Upper lobe of right lung (tissue), 1 donor: Measurements from ENCODE around the gene PFKFB4. TPM values are rescaled to one million over a fixed set of nuclear protein-coding genes. Genes with fewer than 3 reads are reported as not detected.
A peak's percentile ranks its signal among the peaks of the same experiment; 100 is the strongest.

ENCODE experiments used
- ATAC-seq: fragments of 200-7000 bp; cut with Tn5 transposase; one replicate; pipeline ENCODE4 v1.9.1; 2020; ENCODE audit warnings: mild to moderate bottlenecking, moderate library complexity
- DNase-seq: peaks from one replicate; pipeline ENCODE4 v3.0.0-alpha.2; 2020
- H3K27ac ChIP-seq: fragments of 200-600 bp; one replicate; pipeline ENCODE4 v1.8.0; 2022
- H3K27me3 ChIP-seq: fragments of 200-600 bp; one replicate; pipeline ENCODE4 v1.8.0; 2022; ENCODE audit warnings: mild to moderate bottlenecking
- H3K36me3 ChIP-seq: fragments of 200-600 bp; one replicate; pipeline ENCODE4 v1.8.0; 2022
- H3K4me1 ChIP-seq: fragments of 200-600 bp; one replicate; pipeline ENCODE4 v1.8.0; 2022
- H3K4me3 ChIP-seq: fragments of 200-600 bp; one replicate; pipeline ENCODE4 v1.8.0; 2022; ENCODE audit warnings: mild to moderate bottlenecking
- H3K9me3 ChIP-seq: fragments of 200-600 bp; one replicate; pipeline ENCODE4 v1.8.0; 2022
- intact Hi-C: fragments of 100-400 bp; cut with DNase I; formaldehyde crosslinking; loops from one replicate; pipeline ENCODE4 v1.11.0; 2022
- long read RNA-seq: library from polyadenylated mRNA; unstranded; transcript quantifications from one replicate; pipeline ENCODE4 v2.0.0, GENCODE V29; 2021
- total RNA-seq: library from RNA; stranded (reverse); fragmentation: NEBNext Ultra II Directional; extraction: Animal tissue kit (Norgen Biotek cat#: 25700); gene quantifications from one replicate; pipeline ENCODE4 v1.2.1, GENCODE V29; 2021
- TF ChIP-seq, protein P1 (sequence below): fragments of 200-600 bp; IDR thresholded peaks from one replicate; pipeline ENCODE4 v1.8.0; 2022; ENCODE audit warnings: antibody characterized with exemption
- donor health status: DM: no; HTN: yes; CAD: no; lungs with severe emphysema.

PFKFB4 gene
- total RNA-seq: 11.0 TPM
- long read RNA-seq, transcript PFKFB4-201 (14 exons, 3,586 nt): major isoform, 6 of 11 reads
- long read RNA-seq, partial matches to known transcripts: 1 of 11 reads
- long read RNA-seq, other reads (novel, unspliced or antisense): 3 of 11 reads

DNA sequence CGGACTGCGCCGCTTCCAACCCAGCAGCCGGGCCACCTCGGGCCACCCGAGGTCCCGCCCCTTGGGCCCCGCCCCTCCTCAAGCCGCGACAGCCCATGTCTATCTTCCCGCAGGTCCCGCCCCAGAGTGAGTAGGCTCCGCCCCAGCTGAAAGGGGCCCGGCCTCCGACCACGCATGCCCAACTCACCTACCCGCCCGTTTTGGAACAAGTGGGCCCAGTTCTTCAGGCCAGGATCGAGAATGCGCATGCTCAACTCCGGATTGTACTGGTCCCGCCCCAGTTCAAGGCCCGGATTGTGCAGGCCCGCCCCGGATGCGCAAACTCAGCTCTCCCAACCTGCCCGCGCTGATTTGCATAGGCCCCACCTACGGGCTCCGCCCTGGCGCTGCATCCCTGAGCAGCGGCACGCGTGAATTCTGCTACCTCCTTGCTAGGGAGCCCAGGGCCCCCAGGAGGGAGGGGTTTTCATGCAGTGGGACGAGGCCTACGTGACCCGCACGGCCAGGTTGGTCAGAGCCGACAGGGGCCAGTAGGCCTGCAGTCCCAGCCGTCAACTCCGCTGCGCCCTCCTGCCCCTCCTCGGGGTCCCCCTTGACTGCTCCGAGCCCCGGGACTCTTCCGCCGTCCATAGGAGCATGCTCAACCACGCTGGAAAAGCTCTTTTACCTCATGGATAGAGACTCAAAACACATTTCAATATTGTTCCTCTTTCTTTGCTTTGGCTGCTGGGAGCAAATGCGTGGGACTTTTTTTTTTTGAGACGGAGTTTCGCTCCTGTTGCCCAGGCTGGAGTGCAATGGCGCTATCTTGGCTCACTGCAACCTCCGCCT, at the start of gene PFKFB4:
Gene PFKFB4 (minus strand): TSS at position 8 of the 831 bp plus-strand sequence. CDS start 26 bp downstream, outside the sequence.
- Histone ChIP-seq H3K36me3 (no peaks in the 10 kb centered on the region), H3K4me3 (peak within 1 kb of the TSS; percentile 68), H3K27ac (peak within 1 kb of the TSS; percentile 76), H3K4me1 (peaks cover 27% of the 10 kb centered on the region), H3K9me3 (no peaks in the 10 kb centered on the region), H3K27me3 (no peaks in the 10 kb centered on the region)
- DNase-seq (peak; percentile 100), ATAC-seq (peak; percentile 89)
- intact Hi-C loops: no loop called here
- TF ChIP-seq, protein P1, sequence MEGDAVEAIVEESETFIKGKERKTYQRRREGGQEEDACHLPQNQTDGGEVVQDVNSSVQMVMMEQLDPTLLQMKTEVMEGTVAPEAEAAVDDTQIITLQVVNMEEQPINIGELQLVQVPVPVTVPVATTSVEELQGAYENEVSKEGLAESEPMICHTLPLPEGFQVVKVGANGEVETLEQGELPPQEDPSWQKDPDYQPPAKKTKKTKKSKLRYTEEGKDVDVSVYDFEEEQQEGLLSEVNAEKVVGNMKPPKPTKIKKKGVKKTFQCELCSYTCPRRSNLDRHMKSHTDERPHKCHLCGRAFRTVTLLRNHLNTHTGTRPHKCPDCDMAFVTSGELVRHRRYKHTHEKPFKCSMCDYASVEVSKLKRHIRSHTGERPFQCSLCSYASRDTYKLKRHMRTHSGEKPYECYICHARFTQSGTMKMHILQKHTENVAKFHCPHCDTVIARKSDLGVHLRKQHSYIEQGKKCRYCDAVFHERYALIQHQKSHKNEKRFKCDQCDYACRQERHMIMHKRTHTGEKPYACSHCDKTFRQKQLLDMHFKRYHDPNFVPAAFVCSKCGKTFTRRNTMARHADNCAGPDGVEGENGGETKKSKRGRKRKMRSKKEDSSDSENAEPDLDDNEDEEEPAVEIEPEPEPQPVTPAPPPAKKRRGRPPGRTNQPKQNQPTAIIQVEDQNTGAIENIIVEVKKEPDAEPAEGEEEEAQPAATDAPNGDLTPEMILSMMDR: peak; percentile 17

DNA sequence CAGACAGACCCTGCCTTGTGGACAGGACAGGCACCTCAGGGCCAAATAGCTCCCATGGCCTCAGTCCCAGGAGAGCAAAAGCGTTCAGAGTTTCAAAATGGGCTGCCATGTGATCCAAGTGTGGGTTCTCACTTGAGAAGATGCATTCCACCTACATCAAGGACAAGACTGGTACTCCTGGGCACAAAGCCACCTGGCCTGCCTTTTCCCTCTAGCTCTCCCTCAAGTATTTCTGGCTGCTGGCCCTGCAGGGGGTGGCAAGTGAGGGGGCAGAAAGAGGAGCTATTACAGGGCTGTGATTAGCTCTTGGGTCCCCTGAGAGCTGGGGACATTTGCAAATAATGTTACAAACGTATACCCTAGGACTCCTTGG, 45.0 kb upstream of the PFKFB4 start:
- intact Hi-C loops: no loop called here
- TF ChIP-seq, protein P1: no peak
- Histone ChIP-seq H3K9me3 (no peaks in the 10 kb centered on the region), H3K27ac (no peak overlapping the region), H3K36me3 (peaks cover 86% of the 10 kb centered on the region), H3K4me1 (no peaks in the 10 kb centered on the region), H3K27me3 (no peaks in the 10 kb centered on the region), H3K4me3 (no peak overlapping the region)
- ATAC-seq (no peak), DNase-seq (no peak)

DNA sequence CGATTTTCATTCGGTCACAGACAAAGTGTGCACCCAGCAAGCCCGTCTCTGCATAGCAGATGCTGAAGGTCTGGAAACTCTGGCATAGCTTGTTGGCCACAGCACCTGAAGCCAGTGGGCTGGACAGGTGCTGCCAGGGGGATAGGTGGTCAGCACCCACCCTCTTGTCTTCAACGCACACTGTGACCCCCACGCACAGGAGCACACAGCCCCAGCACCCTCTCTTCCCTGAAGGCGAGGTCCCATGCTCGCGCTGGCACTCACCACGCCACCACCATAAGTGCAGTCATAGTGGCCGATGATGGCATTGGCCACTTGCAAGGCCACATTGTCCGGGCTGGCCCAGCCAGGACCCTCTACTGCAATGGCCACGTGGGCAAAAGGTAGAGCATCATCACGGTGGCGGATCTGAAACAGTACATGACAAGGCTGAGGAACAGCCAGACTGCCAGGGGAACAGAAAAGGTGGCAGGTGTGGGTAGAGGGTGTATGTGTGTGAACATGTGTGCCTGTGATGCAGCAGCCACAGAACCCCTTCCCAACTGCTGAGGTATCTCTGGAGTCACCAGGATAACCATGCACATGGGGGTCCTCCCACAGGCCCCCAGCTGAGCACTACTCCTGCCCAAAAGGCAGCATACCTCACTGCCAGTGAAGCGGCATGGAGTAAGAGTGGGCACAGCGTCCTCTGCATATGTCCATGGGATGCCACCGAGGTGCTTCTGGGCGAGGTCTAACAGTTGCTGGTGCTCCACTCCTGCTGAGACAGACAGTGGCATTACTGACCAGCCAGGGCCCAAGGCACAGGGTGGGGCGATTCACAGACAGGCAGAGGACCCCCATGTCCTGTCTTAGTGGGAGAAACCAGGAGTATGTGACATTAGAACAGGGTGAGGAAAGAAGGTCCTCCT, 44.4 kb upstream of the PFKFB4 start:
- peaks cover 79% of the 10 kb centered on the region for H3K36me3 ChIP-seq
- intact Hi-C loops: no loop called here
- H3K4me3 ChIP-seq: no peak overlapping the region
- H3K4me1 ChIP-seq: no peaks in the 10 kb centered on the region
- H3K27ac ChIP-seq: no peak overlapping the region
- no peak for ATAC-seq
- no peaks in the 10 kb centered on the region for H3K9me3 ChIP-seq
- no peak for DNase-seq
- TF ChIP-seq, protein P1: no peak
- H3K27me3 ChIP-seq: no peaks in the 10 kb centered on the region

DNA sequence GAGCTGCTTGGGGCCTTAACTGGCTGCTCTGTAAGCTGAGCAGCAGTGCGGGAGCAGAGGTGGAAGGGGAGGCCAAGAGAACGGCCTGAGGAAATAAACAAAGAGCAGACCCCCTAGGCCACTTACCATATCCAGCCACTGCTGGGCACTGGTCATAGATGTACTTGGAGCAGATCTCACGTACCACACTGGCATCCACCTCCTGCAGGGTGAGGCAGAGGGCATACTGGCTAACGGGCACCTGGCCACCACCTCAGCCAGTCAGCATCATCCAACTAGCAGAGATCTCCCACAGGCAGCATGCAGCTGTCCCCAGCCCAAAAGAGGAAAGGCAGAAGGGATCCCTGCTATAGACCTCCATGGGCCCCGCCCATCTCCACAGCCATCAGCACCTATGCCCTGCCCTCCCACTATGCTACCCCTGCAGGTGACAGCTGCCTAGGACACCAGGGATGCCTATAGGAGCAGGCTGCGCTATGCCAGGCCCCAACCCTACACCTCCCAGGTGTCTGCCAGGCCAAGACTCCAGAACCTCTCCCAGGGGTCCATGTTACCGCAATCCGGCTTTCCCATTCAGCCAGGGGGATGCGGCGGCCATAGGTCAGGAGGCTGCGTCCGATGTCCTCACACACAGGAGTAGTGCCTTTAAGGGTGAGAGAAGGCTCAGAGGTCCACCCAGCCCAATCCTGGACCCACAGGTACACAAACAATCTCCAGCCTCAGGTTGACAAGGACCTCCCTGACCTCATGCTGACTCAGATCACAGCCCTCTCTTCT, 43.1 kb upstream of the PFKFB4 start:
- Histone ChIP-seq H3K4me1 (peaks cover 3% of the 10 kb centered on the region), H3K27ac (no peak overlapping the region), H3K36me3 (peaks cover 67% of the 10 kb centered on the region), H3K27me3 (no peaks in the 10 kb centered on the region), H3K9me3 (no peaks in the 10 kb centered on the region), H3K4me3 (no peak overlapping the region)
- no peak for ATAC-seq
- TF ChIP-seq, protein P1: no peak
- DNase-seq: no peak
- intact Hi-C loops: no loop called here

- Histone ChIP-seq H3K4me3 (no peak overlapping the region), H3K36me3 (peaks cover 61% of the 10 kb centered on the region), H3K4me1 (peaks cover 3% of the 10 kb centered on the region), H3K27me3 (peaks cover 4% of the 10 kb centered on the region), H3K27ac (peak overlapping the region; percentile 14), H3K9me3 (no peaks in the 10 kb centered on the region)
- ATAC-seq (no peak), DNase-seq (no peak)
- intact Hi-C loops: no loop called here
- TF ChIP-seq, protein P1: no peak
These were observed 42.5 kb upstream of the PFKFB4 start for GRCh38 chr3:48599077-48599501.
